ENCODE measurements around the gene DAW1. TPM values are rescaled to one million over a fixed set of nuclear protein-coding genes. Genes with fewer than 3 reads are reported as not detected.

The DAW1 gene
- total and polyA plus RNA-seq, 4 donors = not detected

GRCh38 chr2:227853765-227854271 is 17.6 kb upstream of the DAW1 start:
- TF ChIP-seq EGR1 (IDR thresholded peaks at IDR 0.05; ENCODE audit: low read depth in 2 of 2) (no peak), NR2F2 (IDR thresholded peaks at IDR 0.05) (no peak), REST (IDR thresholded peaks at IDR 0.05) (no peak), SP1 (IDR thresholded peaks at IDR 0.05) (no peak), RXRA (IDR thresholded peaks at IDR 0.05) (no peak), GABPA (IDR thresholded peaks at IDR 0.05 in 1 of 2, conservative IDR thresholded peaks at IDR 0.05 in 1 of 2) (no peak), JUND (IDR thresholded peaks at IDR 0.05) (no peak), RAD21 (IDR thresholded peaks at IDR 0.05) (no peak), TAF1 (conservative IDR thresholded peaks at IDR 0.05) (no peak), HNF4G (IDR thresholded peaks at IDR 0.05) (no peak), FOXA1 (IDR thresholded peaks at IDR 0.05) (no peak), FOXA2 (IDR thresholded peaks at IDR 0.05) (no peak), CTCF (IDR thresholded peaks at IDR 0.05; ENCODE audit: low read depth, low read length, missing input control) (no peak), HNF4A (conservative IDR thresholded peaks at IDR 0.05) (no peak), YY1 (IDR thresholded peaks at IDR 0.05) (no peak)
- TF ChIP-seq, protein P1, sequence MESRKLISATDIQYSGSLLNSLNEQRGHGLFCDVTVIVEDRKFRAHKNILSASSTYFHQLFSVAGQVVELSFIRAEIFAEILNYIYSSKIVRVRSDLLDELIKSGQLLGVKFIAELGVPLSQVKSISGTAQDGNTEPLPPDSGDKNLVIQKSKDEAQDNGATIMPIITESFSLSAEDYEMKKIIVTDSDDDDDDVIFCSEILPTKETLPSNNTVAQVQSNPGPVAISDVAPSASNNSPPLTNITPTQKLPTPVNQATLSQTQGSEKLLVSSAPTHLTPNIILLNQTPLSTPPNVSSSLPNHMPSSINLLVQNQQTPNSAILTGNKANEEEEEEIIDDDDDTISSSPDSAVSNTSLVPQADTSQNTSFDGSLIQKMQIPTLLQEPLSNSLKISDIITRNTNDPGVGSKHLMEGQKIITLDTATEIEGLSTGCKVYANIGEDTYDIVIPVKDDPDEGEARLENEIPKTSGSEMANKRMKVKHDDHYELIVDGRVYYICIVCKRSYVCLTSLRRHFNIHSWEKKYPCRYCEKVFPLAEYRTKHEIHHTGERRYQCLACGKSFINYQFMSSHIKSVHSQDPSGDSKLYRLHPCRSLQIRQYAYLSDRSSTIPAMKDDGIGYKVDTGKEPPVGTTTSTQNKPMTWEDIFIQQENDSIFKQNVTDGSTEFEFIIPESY (IDR thresholded peaks at IDR 0.05) = no peak
- TF ChIP-seq, protein P2, sequence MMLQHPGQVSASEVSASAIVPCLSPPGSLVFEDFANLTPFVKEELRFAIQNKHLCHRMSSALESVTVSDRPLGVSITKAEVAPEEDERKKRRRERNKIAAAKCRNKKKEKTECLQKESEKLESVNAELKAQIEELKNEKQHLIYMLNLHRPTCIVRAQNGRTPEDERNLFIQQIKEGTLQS (IDR thresholded peaks at IDR 0.05) = no peak
- TF ChIP-seq, protein P3, sequence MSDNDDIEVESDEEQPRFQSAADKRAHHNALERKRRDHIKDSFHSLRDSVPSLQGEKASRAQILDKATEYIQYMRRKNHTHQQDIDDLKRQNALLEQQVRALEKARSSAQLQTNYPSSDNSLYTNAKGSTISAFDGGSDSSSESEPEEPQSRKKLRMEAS (IDR thresholded peaks at IDR 0.05) = no peak
- H3K36me3 ChIP-seq (ENCODE audit: control insufficient read depth in 4 of 4, insufficient read depth in 3 of 4, low read depth in 1 of 4, low read length in 3 of 4) = no peaks in the 10 kb centered on the region
- H3K9ac ChIP-seq (ENCODE audit: low read depth in 1 of 2, low read length in 2 of 2) = no peak overlapping the region
- no peaks in the 10 kb centered on the region for H3K9me3 ChIP-seq (ENCODE audit: control insufficient read depth in 4 of 4, low read length in 3 of 4)
- no peak for DNase-seq (ENCODE audit: low spot score)
- H3K27me3 ChIP-seq (ENCODE audit: control insufficient read depth in 4 of 4, insufficient read depth in 4 of 4, low read length in 3 of 4) = peaks cover 0 to 3% (median 0%) of the 10 kb centered on the region in 4 donors
- no peak overlapping the region for H3K27ac ChIP-seq (ENCODE audit: low read depth in 1 of 2, low read length in 2 of 2)
- 70% methylated on average over 6 of the region's 6 CpGs for WGBS
- H3K4me1 ChIP-seq (ENCODE audit: control insufficient read depth in 4 of 4, insufficient read depth in 4 of 4, low read length in 3 of 4) = no peaks in the 10 kb centered on the region
- H3K4me3 ChIP-seq (ENCODE audit: low read depth in 1 of 3, low read length in 3 of 3) = no peak overlapping the region
